ENCODE measurements around the gene SPOCD1.

The SPOCD1 gene

GRCh38 chr1:31742462-31743212, 73.2 kb downstream of the SPOCD1 start:
- FAIRE-seq (no peak), DNase-seq (ENCODE audit: low spot score) (no peak)
